GM12891 (cell line): Measurements from ENCODE around the gene FYTTD1. TPM values are rescaled to one million over a fixed set of nuclear protein-coding genes. Genes with fewer than 3 reads are reported as not detected.
A peak's percentile ranks its signal among the peaks of the same experiment; 100 is the strongest.
"Not testable (repeated sequence)": the region's sequence is repeated elsewhere in the genome, so short reads cannot be mapped to it uniquely, and the experiment has no call there.

Source experiments
- DNase-seq: peaks from one replicate; pipeline ENCODE4 v3.0.0; 2011; ENCODE audit warnings: low spot score; ENCODE audit not compliant: insufficient read length
- FAIRE-seq: peaks from 2 replicates; lab custom pipeline; 2011; peaks lifted over from hg19 to GRCh38; lab: Jason Lieb, UNC
- PAX5 ChIP-seq: IDR thresholded peaks from 2 replicates; pipeline ENCODE4 v1.6.1; 2011; ENCODE audit warnings: low read length, moderate library complexity, mild to moderate bottlenecking; ENCODE audit not compliant: insufficient read depth, severe bottlenecking
- POLR2A ChIP-seq: IDR thresholded peaks from 2 replicates; pipeline ENCODE4 v1.6.1; 2011; ENCODE audit warnings: low read depth, low read length, control low read depth
- POLR2AphosphoS5 ChIP-seq: IDR thresholded peaks from 2 replicates; pipeline ENCODE4 v1.6.1; 2011; ENCODE audit warnings: low read depth, low read length, control low read depth
- POU2F2 ChIP-seq: IDR thresholded peaks from 2 replicates; pipeline ENCODE4 v1.6.1; 2011; ENCODE audit warnings: low read depth, mild to moderate bottlenecking, control low read depth, low read length, moderate library complexity
- SPI1 ChIP-seq: IDR thresholded peaks from 2 replicates; pipeline ENCODE4 v1.6.1; 2011; ENCODE audit warnings: low read depth, low read length, control low read depth
- TAF1 ChIP-seq: IDR thresholded peaks from 2 replicates; pipeline ENCODE4 v1.6.1; 2011; ENCODE audit warnings: low read depth, low read length, control low read depth
- polyA plus RNA-seq: library from polyadenylated mRNA; unstranded; fragments of >200 nt; gene quantifications from one replicate; pipeline ENCODE4 v1.2.1, GENCODE V29; 2012; ENCODE audit warnings: low read depth, missing spikeins, inconsistent platforms; ENCODE audit not compliant: missing spikeins

Gene FYTTD1
- 34.1 TPM for polyA plus RNA-seq

- peak; percentile 71 for TF ChIP-seq POLR2AphosphoS5
- no peak for TF ChIP-seq PAX5
- TF ChIP-seq SPI1: no peak
- no peak for TF ChIP-seq TAF1
- no peak; the same call in 1 of the 2 replicates for TF ChIP-seq POU2F2
- TF ChIP-seq POLR2A: no peak; the same call in 1 of the 2 replicates
- FAIRE-seq: peak; percentile 97
These were observed at the start of gene FYTTD1 for GRCh38 chr3:197749601-197750395. Gene FYTTD1 (plus strand): TSS chr3:197749883. CDS start chr3:197749972, 89 bp downstream.

GRCh38 chr3:197700095-197700494 is 49.6 kb upstream of the FYTTD1 start:
- no peak for DNase-seq
- FAIRE-seq: no peak
- TF ChIP-seq POLR2AphosphoS5: no peak
- TF ChIP-seq POLR2A: no peak
- TF ChIP-seq SPI1: no peak
- TF ChIP-seq POU2F2: no peak
- TF ChIP-seq TAF1: no peak
- TF ChIP-seq PAX5: no peak

More at GRCh38 chr3:197749601-197750395, at the start of gene FYTTD1:
- peak; percentile 81 for DNase-seq

DNA sequence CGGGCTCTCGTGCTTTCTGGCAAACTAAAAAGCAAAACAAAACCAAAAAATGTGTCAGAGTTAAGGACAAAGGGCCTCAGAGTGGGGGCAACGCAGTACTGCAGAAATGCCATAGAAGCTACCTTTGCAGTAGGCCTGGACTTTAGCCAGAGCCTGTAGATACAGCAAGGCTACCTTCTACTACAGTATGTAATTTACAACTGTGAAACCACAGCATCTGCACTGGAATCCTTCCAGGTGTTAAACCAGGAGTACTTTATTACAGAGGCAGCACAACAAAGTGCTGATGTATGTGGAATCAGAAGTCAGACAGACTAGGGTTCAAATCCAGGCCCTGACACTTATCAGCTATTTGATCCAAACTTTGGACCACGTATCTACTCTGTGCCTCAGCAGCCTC is 47.8 kb upstream of the FYTTD1 start:
- TF ChIP-seq POLR2AphosphoS5 (no peak), PAX5 (no peak), SPI1 (no peak)
- no peak for DNase-seq
- no peak for FAIRE-seq

DNA sequence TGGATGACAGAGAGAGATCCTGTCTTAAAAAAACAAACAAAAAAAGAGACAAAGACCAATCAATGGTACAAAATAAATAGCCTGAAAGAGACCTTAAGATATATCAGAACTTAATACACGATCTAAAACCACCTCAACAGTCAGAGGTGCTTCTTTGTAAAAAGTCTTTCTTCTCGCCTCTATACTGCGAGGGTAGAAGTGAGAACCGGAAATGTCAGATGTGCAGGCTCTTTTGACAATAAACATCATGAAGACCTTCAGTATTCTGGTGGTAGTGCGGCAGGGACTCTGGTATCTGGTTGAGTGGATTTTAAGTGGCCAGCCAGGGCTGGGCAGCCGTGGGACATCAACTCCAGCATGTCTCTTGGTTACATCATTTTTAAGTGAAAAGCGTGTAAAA is 43.0 kb upstream of the FYTTD1 start:
- no peak for FAIRE-seq
- TF ChIP-seq TAF1 (no peak), PAX5 (no peak), POU2F2 (no peak), POLR2A (no peak), POLR2AphosphoS5 (no peak), SPI1 (no peak)
- no peak for DNase-seq

DNA sequence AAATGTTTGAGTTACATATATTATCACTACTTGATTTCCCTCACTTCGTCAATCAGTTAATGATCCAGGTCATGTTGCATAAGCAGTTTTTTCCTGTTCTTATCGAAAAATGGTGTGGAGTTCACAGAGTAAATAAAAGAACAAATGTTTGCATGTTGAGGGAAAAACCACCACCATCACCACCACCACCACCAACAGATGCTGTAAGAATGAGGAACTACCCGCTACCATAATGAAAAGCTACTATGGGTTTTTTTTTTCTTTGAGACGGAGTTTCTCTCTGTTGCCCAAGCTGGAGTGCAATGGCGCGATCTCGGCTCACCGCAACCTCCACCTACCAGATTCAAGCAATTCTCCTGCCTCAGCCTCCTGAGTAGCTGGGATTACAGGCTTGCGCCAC is 40.5 kb upstream of the FYTTD1 start:
- FAIRE-seq (no peak), DNase-seq (no peak)
- 0 out of 2 replicates have a peak, but pooled peaks have one; percentile 30 for TF ChIP-seq POU2F2
- TF ChIP-seq POLR2A: no peak
- peak; percentile 69 for TF ChIP-seq SPI1
- no peak for TF ChIP-seq PAX5
- no peak for TF ChIP-seq POLR2AphosphoS5
- no peak for TF ChIP-seq TAF1

GRCh38 chr3:197710965-197711364 is 38.7 kb upstream of the FYTTD1 start:
- not testable (repeated sequence) for DNase-seq, FAIRE-seq

DNA sequence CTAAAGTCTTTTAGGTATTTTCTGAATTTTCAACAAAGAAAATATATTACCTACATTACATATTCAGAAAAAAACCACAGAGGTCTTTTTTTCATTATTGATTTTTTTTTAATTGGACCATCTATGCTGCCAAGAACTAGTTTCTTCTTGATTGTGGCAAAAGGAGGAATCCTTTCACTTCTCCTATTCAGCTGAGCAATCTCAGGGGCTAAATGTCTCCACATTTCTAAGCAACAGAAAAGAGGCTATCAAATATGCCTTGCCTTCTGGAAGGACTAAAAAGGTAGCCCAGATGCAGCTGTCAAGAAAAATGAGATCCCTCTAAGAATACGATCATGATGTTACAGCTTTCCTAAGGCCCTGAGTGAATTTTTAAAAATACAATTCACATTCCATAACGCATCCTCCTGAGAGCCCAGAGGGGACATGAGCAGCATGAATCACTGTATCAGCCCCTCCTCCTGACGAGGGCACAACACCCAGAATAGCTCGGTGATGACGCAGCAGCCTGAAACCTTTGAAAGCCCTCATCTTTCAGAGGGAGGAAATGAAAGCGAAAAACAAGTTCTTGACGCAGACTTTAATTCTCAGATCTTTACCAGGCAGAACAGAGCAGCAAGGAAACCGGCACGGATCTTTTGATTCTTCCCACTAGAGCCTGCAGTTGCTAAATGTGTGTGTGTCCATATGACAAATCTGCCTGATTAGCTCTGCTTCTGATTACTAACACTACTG is 37.5 kb upstream of the FYTTD1 start:
- TF ChIP-seq POLR2A: no peak; the same call in none of the 2 replicates
- TF ChIP-seq PAX5: no peak
- peak; percentile 80 for TF ChIP-seq POLR2AphosphoS5
- TF ChIP-seq POU2F2: peak; percentile 60; the same call in 1 of the 2 replicates
- peak; percentile 54; the same call in 1 of the 2 replicates for TF ChIP-seq TAF1
- TF ChIP-seq SPI1: peak; percentile 98
- DNase-seq (no peak), FAIRE-seq (peak; percentile 94)

DNA sequence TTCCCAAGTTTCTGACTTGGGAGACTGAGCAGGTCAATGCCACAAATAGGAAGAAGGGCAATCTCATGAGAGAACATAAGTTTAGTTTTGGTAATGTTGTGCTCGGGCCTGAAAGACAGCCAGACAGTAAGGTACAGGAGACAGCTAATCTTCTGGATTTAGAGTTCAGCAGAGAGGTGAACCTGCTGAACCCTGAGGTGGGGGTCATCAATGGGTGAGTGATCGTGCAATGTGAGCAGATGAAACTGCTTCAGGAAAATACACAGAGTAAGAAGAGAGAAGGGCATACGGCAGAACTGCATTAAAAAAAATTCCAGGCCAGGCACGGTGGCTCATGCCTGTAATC is 36.2 kb upstream of the FYTTD1 start:
- TF ChIP-seq POU2F2 (no peak), PAX5 (no peak), SPI1 (no peak), POLR2A (no peak), POLR2AphosphoS5 (no peak), TAF1 (no peak)
- FAIRE-seq (no peak), DNase-seq (no peak)

DNA sequence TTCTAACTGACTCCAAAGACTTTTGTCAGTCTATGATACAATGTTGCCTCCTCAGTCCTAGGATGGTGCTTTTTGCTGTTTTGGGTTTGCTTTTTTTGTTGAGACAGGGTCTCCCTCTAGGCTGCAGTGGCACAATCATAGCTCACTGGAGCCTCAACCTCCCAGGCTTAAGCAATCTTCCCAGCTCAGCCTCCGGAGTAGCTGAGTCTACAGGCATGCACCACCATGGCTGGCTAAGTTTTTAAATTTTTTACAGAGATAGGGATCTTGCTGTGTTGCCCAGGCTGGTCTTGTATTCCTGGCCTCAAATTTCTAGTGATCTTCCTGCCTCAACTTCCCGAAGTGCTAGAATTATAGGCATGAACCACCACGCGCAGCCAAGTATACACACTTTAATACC is 35.4 kb upstream of the FYTTD1 start:
- DNase-seq (no peak), FAIRE-seq (no peak)
- TF ChIP-seq TAF1 (no peak), POU2F2 (no peak), POLR2AphosphoS5 (no peak), PAX5 (no peak), POLR2A (no peak), SPI1 (no peak)
